Activated CD4-positive, alpha-beta T cell treated with anti-CD3 and anti-CD28 coated beads for 4 hours (primary cell): ENCODE data around the gene DIS3.
A peak's percentile ranks its signal among the peaks of the same experiment; 100 is the strongest.
"Not testable (repeated sequence)": the region's sequence is repeated elsewhere in the genome, so short reads cannot be mapped to it uniquely, and the experiment has no call there.

Experiments used
- DNase-seq, 2 donors: peaks; one replicate each; pipeline ENCODE4 v3.0.0-alpha.2; 2020

The DIS3 gene, protein sequence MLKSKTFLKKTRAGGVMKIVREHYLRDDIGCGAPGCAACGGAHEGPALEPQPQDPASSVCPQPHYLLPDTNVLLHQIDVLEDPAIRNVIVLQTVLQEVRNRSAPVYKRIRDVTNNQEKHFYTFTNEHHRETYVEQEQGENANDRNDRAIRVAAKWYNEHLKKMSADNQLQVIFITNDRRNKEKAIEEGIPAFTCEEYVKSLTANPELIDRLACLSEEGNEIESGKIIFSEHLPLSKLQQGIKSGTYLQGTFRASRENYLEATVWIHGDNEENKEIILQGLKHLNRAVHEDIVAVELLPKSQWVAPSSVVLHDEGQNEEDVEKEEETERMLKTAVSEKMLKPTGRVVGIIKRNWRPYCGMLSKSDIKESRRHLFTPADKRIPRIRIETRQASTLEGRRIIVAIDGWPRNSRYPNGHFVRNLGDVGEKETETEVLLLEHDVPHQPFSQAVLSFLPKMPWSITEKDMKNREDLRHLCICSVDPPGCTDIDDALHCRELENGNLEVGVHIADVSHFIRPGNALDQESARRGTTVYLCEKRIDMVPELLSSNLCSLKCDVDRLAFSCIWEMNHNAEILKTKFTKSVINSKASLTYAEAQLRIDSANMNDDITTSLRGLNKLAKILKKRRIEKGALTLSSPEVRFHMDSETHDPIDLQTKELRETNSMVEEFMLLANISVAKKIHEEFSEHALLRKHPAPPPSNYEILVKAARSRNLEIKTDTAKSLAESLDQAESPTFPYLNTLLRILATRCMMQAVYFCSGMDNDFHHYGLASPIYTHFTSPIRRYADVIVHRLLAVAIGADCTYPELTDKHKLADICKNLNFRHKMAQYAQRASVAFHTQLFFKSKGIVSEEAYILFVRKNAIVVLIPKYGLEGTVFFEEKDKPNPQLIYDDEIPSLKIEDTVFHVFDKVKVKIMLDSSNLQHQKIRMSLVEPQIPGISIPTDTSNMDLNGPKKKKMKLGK

GRCh38 chr13:72781451-72782439, at the start of gene DIS3, which contains the start of gene PIBF1:
DIS3 (minus strand) TSS chr13:72781900; CDS start chr13:72781832, 68 bp downstream.
PIBF1 (plus strand) TSS chr13:72782133; CDS start chr13:72783470, 1,337 bp downstream.
- DNase-seq: peak; percentile 93 to 94

GRCh38 chr13:72823724-72824123, 42.0 kb upstream of the DIS3 start:
- no peak for DNase-seq

GRCh38 chr13:72823081-72823480, 41.4 kb upstream of the DIS3 start:
- DNase-seq: no peak

- DNase-seq: no peak
Observed at GRCh38 chr13:72820898-72821279, 39.2 kb upstream of the DIS3 start.

- no peak for DNase-seq
Observed at GRCh38 chr13:72820156-72820897, 38.6 kb upstream of the DIS3 start.

GRCh38 chr13:72808917-72809500, 27.3 kb upstream of the DIS3 start:
- DNase-seq: no peak

GRCh38 chr13:72806514-72806913, 24.8 kb upstream of the DIS3 start:
- not testable (repeated sequence) for DNase-seq

GRCh38 chr13:72805676-72806346, 24.1 kb upstream of the DIS3 start:
- DNase-seq: no peak

DNA sequence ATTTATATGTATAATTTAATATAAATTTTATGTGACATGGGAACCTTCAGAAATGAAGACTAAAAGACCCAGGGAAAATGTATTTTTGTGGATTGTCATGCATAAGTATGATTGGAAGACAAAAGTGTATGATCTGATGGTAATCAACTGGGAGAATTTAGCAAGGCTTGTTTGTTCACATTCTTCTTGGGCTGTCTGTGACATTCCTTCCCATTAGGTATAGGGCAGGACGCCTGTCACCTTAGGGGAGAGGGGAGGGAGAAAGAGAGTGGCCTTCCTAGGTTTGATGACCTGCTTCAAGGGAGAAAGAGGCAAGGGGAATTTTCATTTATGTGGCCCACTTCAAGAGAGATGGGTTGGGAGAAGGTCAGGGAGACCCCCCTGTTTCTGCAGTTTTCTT, 22.6 kb upstream of the DIS3 start:
- no peak for DNase-seq

DNA sequence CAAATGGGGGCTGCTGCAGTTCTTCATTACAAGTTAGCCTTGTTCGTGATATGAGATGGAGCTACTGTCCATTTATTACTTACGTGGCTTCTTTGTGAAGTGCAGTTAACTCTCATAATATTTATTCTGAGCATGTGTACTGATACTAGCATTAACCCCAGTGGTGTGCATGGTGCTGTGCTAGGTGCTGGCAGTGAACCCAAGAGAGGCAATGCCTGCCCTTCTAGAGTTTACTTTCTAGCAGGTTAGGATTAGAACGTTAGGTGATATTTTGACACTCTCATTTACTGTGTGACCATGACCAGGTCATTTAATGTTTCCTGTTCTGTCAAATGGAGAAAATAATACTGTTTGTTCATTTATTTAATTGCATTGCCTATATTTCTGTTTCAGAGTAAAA, 17.1 kb upstream of the DIS3 start:
- DNase-seq: no peak

GRCh38 chr13:72792640-72793039, 10.9 kb upstream of the DIS3 start:
- no peak for DNase-seq

GRCh38 chr13:72788831-72789230, 7.1 kb upstream of the DIS3 start:
- DNase-seq: no peak

DNA sequence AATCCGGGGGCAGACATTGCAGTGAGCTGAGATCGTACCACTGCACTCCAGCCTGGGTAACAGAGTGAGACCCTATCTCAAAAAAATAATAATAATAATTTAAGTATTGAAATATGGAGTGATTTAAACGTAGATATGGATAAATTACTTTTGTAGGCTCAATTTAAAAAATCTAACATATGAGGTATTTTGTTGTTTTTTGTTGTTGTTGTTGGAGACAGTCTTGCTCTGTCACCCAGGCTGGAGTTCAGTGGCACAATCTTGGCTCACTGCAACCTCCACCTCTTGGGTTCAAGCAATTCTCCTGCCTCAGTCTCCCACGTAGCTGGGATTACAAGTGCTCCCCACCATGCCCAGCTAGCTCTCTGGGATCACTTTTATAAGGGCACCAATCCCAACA, 3.0 kb upstream of the DIS3 start:
- not testable (repeated sequence) for DNase-seq

DNA sequence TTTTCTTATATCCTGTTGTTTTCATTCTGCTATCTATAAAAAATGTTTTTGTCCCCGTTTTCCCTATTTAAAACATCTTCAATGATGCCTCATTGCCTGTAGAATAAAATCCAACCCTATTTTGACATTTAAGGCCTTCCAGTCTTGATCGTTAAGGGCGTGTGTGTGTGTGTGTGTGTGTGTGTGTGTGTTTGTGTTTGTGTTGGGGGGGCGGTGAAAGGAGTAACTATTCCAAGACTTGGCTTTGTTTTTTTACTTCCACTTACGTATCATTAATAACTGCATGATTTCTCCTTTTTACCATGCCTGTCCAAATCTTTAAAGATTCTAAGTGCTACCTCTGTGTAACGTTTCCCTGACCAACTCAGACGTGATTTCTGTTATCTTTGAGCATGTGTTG, 1.0 kb upstream of the DIS3 start:
- DNase-seq: peak in 1 of 2 donors; percentile 8

GRCh38 chr13:72774019-72774418, 7.7 kb downstream of the DIS3 start:
- DNase-seq: no peak

GRCh38 chr13:72763411-72763810, 18.3 kb downstream of the DIS3 start:
- no peak for DNase-seq

GRCh38 chr13:72760189-72760588, 21.5 kb downstream of the DIS3 start:
- no peak for DNase-seq

DNA sequence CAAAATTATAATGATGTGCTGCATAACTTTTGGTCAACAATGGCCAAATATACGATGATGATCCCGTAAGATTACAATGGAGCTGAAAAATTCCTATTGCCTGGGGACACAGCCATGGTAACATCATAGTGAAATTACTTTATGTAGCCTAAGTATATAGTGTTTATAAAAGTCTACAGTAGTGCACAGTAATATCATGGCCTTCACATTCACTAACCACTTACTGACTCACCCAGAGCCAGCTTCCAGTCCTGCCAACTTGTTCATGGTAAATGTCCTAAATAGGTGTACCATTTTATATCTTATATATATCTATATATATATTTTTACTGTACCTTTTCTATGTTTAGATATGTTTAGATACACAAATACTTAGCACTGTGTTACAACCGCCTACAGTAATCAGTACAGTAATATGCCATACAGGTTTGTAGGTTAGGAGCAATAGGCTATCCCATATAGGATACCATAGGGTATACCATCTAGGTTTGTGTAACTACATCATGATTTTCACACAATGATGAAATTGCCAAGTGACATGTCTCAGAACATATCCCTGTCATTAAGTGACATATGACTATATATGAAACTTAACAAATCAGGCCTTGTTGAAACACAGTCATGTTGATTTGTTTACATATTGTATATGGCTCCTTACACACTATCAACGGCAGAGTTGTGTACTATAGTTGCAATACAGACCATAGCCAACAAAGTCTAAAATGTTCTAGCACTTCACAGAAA, 23.7 kb downstream of the DIS3 start:
- DNase-seq: no peak

DNA sequence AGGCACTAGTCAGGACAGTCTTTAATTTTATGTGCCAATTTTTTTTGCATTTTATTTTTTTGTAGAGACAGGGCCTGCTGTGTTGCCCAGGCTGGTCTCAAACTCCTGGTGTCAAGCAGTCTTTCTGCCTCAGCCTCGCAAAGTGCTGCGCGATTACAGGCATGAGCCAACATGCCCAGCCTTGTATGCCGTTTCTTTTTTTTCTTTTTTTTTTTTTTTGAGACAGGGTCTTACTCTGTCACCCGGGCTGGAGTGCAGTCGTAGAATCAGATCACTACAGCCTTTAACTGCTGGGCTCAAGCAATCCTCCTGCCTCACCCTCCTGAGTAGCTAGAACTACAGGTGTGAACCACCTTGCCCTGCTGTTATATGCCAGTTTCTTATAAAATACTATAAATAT, 27.6 kb downstream of the DIS3 start:
- no peak for DNase-seq

- no peak for DNase-seq
Observed at GRCh38 chr13:72751220-72751619, 30.5 kb downstream of the DIS3 start.
